NCI-H146 (cell line): ENCODE results near the gene FRMPD4.

ENCODE experiments used
- DNase-seq: peaks from one replicate; lab custom pipeline; 2025; lab: John Stamatoyannopoulos, UW

Gene FRMPD4

DNA sequence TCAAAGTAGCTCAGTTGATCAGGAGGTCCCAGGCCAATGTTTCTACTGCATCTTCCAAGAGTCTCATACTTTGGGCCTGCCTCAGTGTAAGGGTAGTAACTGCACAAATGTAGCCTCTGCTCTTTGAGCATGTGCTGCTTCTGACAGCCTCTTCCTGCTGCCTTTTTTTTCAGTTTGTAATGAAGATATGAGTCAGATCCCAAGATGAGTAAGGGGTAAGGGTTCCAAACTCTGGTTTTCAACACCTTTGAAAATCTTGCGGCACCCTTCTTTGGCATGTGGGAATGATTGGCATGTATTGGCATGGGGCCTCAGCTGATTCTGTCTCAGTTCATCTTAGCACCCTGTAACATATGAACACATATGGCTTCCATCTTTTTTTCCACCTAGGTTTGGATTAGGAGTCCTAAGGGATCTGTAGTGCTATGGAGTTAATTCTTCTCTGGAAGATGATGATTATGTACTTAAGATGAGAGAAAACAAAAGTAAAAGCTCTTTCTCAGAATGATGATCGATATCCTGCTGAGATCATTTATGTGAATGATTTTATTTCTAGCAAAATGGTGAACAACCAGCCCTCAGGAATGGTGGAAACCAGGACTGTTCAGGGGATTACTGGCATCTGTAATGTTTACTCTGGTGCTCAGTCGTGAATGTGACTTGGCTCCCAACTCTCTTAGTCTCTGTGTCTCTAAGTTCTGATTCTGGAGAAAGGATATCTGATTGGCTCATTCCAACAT lies 534.3 kb downstream of the FRMPD4 start:
- DNase-seq, result no peak

DNA sequence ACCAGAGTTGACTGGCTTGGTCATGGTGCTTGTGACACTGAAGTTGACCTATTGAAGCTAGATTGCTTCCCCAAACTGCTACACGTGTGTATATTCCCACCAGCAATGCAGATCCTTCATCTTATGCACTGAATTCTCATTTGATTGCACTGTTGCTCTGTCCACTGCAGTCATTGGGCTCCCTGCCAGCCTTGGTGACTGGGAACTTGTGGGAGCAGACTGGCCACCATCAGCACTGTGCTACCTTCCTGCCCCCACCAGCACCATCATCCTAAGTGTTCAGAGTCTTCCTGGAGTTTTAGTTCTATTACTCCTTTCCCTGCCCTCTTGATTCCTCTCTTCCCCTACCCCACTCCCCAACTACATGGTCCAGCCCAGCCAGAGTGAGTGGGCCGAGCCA lies 535.2 kb downstream of the FRMPD4 start:
- no peak for DNase-seq

DNA sequence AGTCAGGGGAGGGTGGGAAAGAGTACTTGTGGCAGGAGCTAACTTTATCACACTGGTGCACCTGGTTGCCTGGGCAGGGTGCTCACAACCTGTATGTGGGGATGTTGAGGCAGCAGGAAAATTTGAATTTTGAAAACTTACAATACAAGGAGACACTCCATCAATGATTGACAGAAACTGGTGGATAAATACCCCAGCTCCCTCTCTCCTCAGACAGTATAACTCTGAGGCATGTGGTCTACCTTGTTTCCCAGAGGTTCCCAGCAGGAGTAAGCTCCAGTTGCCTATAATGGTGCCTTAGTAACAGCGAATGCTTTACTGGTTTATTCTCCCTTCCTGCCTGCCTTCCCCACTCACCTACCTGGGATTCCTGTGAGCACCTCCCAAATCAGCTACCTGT lies 541.2 kb downstream of the FRMPD4 start:
- DNase-seq, result no peak

DNA sequence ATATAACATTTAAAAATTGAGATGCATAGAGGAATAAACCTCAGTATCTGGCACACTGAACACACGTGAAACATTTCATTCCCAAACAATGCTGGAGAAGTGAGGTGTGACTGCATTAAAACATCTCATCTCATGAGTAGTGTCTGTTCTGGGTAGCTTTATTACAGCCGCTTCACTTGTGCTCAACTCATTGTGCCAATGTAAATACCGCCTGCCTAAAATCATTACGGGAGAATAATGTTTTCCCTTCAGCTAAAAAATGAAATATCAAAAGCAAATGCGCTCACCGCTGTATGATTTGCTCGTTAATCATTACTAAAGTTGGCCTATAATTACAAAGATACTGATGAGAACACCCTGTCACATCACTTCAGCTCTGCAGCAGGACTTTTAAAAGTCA lies 542.8 kb downstream of the FRMPD4 start:
- DNase-seq, result no peak

DNA sequence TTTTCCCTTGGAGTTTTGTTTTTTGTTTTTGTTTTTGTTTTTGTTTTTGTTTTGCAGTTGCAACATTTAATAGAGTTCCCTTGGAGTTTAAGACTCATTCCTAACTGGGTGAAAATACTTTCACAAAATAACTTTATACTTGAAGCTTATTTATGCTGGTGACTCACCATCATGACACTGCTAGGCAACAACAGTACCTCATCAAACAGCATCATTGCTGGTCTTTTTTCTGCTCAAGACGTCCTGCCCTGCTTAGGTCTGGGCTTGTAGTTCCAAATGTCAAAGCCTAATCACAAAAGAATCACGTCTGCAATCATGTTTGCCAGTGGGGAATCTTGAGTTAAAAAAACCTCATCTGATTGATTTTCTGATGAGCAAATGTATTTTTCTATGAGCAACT lies 547.3 kb downstream of the FRMPD4 start:
- DNase-seq, result no peak

DNA sequence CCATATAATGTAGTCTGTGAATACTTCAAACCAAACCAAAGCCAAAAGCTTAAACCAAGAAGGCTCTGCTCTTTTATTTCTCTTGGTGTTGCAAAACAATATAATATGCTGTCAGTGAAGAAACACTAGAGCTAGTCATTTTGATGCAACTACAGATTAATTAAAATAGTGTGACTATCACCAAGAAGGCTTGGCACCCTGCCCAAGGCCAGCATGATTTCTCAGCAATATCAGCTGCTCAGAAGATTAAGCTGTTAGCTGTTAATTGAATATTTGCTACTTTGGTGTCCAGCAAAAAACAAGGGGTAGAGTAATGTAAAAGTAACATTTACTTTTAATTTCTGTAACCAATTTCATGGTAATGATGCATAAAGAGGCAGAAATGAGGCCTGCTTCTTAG lies 548.1 kb downstream of the FRMPD4 start:
- peak; percentile 56 for DNase-seq

DNA sequence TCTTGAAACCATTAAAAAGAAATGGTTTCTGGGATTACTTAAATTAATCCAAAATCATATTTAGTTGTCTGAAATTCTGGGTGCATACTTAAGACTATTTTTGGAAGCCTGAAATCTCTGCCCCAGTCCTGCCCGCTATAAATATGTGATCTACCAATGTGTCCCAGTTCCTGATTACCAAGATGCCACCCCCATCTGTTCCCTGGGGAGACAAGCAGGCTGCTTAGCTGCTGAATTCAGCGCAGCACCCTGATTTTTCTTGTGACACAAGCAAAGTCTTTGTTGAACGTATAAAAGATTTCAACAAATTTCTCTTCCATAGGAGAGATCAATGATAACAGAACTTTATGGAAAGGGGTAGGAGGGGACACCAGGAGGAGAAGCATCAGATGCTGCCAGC lies 552.4 kb downstream of the FRMPD4 start:
- no peak for DNase-seq

DNA sequence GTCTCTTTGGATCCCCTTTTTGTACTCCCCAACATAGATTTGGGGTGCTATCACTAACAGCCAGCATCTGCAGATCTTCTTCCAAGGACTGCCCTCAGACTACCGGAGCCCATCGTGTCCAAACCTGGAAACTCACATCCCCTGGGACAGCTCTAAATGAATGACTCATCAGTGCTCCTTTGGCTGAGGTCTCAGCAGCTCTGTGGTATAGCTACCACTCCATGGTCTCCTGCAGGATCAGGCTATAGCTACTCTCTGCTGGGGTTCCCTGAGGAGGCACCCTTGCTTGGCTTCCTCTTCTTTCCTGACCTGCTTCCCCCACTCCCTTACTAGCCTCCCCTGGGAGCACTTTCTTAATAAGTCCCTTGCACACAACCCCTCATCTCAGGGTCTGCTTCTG lies 555.5 kb downstream of the FRMPD4 start:
- DNase-seq, result no peak

DNA sequence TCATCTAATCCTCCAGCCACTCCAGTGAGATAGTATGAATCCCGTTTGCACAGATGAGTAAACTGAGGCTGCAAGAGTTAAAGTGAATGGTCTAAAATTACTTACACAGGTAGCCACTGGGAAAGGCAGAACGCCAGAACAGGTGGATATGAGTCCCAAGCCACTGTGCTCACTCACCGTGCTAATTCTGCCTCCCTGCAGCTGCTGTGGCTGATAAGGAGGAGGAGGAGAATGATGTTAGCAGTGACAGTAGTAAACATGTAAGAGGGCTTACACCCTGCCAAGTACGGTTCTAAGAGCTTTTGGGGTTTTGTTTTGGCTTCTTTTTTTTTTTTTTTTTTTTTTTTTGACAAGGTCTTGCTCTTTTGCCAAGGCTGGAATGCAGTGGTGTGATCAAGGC lies 562.5 kb downstream of the FRMPD4 start:
- DNase-seq, result peak; percentile 71

DNA sequence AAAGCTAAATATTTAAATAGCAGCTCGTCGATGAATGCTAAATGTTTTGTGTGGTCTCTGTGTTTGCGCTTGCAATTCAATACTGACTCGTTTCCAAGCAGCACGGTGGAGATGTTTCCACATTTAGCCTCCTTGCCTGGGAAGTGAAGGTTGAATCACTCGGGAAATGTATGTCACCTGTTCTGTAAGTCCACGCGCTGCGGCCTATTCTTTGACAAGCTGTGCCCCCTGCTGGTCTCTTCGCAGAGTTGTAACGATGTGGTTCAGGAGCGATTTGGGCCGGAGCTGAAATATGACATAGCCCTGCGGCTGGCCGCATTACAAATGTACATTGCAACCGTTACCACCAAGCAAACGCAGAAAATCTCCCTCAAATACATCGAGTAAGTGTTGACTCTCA lies 563.4 kb downstream of the FRMPD4 start:
- peak; percentile 95 for DNase-seq

DNA sequence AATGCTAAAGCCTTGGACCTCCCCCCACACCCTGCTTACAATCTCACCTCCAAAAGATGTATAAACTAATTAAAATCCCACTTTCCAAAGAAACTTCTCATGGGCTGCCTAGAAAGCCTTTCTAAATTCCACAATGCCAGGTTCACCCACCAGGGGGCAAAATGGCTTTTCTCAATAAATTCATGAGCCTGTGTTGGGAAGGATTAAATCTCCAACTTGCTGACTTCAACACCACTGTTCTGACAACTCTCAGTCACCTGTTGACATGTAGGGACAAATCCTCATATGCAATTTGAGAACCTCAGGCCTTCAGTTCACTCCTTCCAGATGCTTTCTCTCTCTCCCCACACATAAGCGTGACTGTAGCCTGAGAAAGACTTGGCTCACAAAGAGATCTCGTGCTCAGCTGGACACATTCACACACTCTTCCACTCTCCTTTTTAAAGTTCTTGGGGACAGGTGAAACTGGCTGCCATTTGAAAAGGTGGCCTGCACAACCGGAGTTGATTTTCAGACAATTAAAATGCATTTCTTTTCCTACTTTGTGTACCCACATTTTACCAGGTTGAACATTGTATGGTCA lies 564.3 kb downstream of the FRMPD4 start:
- peak; percentile 48 for DNase-seq

DNA sequence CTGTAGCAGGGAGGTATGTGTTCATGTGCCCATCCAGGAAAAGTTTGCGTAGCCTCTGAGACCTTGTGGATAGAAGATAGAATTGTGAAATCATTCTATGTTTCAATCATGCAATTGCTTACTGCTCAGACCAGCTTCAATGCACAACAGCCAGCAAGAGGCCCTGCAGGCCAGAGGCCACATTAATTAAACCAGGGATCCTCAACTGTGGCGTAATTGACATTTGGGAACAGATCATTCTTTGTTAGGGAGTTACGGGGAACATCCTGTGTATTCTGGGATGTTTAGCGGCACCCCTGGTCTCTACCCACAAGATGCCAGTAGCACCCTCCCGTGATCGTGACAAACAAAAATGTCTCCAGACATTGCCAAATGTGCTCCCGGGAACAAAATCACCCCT lies 566.4 kb downstream of the FRMPD4 start:
- DNase-seq, result no peak

DNA sequence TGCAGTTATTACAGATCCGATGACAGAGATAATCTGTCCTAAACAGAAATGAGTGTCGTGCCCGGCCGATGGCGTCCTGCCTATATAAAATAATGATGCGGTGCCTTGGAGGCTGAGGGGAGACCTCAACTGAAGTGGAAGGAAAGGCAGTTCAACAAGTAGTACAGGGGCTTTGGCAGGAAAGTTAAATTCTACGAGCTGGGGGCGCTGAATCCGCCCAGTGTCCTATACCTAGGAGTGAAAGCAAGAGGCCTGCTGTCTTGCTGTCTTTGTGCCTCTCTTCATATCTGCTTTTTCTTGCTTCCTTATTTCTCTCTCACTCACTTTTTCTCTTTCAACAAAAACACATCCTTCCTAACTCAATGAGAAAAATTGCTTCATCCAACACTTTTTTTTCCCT lies 570.8 kb downstream of the FRMPD4 start:
- no peak for DNase-seq

DNA sequence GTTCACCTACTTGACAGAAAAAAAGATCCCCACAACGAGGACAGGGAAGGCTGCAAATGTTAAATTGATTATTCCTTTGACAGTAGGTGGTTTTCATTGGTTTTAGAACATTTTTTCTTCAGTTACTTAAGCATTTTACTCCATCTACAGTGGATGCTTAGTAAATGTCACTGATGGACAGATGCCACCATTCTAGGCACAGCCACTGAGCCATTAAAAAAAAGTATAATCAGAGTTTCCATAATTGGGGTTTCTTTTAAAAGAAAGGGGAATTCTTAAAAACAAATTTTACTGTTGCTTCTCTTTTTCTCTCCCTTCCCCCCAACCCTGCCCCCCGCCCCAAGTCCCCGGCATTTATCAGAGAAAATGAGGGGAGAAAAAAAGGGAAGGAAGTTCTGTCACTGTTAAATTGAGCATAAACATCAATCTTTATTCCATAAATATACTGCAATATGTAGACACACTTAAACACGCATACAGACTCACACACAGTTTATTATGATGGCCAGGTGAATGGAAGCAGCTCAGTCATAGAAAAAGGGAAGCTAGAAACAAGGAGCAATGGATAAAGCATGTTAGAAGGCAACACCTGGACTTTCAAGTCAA lies 573.3 kb downstream of the FRMPD4 start:
- no peak for DNase-seq

DNA sequence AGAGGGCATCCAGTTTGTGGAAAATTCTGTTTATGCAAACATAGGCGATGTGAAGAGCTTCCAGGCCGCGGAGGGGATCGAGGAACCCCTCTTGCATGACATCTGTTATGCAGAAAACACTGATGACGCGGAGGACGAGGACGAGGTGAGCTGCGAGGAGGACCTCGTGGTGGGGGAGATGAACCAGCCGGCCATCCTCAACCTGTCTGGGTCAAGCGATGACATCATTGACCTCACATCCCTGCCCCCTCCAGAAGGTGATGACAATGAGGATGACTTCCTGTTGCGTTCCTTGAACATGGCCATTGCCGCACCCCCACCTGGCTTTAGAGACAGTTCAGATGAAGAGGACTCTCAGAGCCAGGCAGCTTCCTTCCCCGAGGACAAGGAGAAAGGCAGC lies 578.3 kb downstream of the FRMPD4 start:
- no peak for DNase-seq

DNA sequence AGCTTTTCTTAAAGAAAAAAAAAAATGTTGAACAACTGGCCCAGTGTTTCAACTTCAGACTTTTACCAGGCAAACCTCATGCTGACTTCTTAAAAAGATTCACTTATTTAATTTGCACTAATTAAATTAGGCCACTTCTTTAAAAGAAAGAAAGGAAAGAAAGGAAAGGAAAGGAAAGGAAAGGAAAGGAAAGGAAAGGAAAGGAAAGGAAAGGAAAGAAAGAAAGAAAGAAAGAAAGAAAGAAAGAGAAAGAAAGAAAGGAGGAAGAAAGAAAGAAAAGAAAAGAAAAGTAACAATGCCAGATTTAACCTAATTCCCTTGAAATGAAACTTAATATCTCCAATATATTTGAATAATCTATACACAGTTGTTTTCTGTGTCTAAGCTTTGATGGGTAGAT lies 581.6 kb downstream of the FRMPD4 start:
- DNase-seq, result no peak

DNA sequence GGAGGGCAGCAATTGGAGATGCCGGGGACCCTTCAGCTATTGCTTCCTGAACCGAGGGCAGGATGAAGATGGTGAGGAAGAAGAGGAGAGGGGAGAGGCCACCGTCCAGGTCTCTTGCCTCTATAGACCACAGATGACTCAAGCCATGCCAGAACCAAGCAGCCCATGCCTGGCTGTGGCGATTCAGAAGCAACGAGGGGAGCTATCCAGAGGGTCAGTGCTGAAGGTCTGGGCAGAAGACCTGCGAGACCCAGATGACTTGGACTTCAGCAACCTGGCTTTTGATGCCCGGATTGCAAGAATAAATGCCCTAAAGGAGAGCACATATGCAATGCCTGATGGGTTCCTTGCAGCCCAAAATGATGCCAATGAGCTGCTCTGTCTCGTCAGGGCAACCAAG lies 582.8 kb downstream of the FRMPD4 start:
- DNase-seq, result no peak

DNA sequence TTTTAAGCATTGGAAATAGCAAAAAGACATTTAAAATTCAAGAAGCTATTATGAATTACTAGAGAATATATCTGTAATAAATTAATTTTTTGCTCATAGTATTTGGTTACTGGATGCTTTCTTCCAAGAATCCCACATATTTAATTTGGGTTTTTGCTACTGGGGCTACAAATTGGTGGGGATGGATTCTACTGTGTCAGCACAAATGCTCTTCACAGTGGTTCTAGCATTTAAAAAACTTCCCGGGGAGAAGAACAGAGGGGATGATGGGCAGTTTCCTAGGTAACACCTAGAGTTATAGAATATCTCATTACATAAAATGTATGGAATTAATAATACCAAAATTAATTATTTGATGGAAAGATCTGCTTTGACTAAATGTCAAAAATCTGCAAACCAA lies 584.0 kb downstream of the FRMPD4 start:
- DNase-seq, result no peak

DNA sequence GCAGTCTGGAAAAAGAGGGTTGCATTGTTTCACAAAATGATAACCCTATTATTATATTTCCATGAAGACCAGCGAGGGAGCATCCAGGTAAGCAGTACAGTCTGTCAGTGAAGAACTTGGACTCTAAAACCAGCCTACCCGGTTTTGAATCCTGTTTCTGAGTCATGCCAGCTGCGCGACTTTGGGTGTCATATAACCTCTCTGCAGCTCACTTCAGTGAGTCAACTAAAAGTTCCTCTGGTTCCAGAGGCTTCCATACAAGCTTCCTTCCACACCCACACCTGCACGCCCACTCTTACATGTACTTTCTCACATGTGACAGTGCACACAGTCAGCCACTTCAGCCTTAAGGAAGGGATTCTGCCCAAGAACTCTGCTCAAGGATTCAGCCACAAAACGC lies 603.1 kb downstream of the FRMPD4 start:
- no peak for DNase-seq

DNA sequence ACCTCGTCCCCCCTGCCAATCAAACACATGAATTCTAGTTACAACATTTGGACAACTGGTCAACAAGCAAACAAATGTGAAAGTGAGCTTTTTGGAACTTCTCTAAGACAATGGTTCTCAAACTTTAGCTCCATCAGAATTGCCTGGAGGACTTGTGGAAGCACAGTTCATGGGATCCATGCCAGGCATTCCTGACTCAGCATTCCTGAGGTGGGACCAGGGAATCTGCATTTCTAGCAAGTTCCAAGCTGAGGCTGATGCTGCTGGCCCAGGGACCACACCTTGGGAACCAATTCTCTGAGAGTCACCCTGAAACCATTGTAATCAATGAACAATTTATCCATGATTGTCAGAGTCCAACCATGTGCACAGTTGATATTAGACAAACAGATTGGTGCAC lies 609.2 kb downstream of the FRMPD4 start:
- DNase-seq, result no peak

DNA sequence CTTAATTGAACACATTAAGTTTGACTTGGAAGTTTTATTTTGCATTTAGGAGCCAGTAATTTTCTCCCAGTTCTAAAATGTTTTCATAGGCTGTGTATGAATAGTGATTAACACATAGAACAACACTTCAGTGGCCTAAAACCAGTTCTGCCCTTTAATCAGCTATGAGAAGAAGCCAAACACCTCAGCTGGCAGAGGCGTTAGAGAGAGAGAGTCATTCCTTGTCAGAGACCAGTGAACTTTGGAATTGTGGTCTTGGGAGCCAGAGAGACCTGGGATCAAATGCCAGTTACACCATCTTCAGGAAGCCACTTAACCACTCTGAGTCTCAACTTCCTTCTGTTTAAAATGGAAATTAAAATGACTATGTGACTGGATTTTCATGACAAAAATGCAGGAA lies 613.6 kb downstream of the FRMPD4 start:
- DNase-seq, result no peak

DNA sequence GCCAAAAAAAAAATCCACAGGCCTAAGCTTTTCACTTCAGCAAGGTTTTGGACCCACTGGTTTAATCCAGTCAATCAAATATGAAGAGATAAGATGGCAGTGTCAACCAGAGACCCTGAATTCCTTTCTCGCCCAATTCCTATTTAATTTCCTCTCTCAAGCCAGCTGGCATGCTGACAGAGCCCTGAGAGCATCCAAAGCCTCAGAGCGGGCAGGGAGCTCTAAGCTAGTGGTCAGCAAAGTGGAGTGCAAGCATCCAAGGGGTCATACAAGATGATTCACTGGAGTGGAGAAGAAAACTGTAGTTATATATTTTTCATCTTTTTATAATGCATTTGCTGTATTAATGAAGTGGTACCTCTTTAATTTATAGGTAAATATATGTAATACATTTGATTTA lies 615.1 kb downstream of the FRMPD4 start:
- no peak for DNase-seq

DNA sequence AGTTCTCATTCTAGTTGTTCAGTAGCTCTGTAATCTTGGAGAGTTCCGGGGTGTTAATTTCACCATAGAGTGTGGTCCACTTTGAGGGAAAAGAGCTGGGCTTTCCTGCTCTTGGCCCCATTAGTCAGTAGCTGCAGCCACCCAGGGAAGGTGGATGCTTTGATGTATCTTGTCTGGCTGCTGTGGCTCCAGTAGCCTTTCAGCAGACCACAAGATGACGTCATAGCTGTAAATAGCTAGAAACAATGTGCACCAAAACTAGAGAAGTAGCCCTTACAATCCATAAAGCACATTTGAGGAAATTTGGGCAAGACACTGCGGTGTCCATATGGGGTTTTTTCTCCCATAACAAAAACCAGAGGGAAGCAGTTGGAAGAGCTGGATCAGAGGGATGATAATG lies 620.0 kb downstream of the FRMPD4 start:
- no peak for DNase-seq

DNA sequence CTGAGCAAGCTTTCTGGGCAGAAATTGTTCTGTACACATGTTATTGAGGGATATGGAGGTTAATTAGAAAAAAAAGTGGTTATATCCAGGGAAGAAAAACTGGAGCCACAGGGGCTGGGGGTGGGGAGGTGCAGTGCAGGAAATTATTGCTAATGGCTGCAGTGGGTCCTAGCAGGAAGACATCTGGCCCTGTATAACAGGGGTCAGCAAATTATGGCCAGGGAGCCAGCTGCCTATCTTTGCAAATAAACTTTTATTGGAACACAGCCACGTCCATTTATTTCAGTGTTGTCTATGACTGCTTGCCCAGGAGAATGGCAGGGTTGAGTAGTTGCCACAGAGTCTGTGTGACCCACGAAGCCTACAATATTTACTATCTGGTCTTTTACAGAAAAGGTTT lies 629.6 kb downstream of the FRMPD4 start:
- DNase-seq, result peak; percentile 91
